HK-2 (cell line): Measurements from ENCODE around the gene EEA1.
"Not testable (repeated sequence)": the region's sequence is repeated elsewhere in the genome, so short reads cannot be mapped to it uniquely, and the experiment has no call there.

Experiments
- DNase-seq: peaks from one replicate; pipeline ENCODE4 v3.0.0-alpha.2; 2018; ENCODE audit not compliant: unreplicated experiment

EEA1 gene

GRCh38 chr12:92802906-92803305 is 126.2 kb downstream of the EEA1 start:
- DNase-seq: no peak

GRCh38 chr12:92796650-92797049 is 132.4 kb downstream of the EEA1 start:
- no peak for DNase-seq

- DNase-seq: no peak
Observed at GRCh38 chr12:92794814-92795213, 134.3 kb downstream of the EEA1 start.

GRCh38 chr12:92794356-92794755 is 134.7 kb downstream of the EEA1 start:
- DNase-seq: not testable (repeated sequence)

GRCh38 chr12:92786045-92786444 is 143.1 kb downstream of the EEA1 start:
- no peak for DNase-seq

- no peak for DNase-seq
Observed at GRCh38 chr12:92785563-92785950, 143.5 kb downstream of the EEA1 start.

GRCh38 chr12:92784797-92785562 is 144.1 kb downstream of the EEA1 start:
- peak; percentile 13 for DNase-seq

GRCh38 chr12:92784356-92784755 is 144.7 kb downstream of the EEA1 start:
- DNase-seq: no peak

- no peak for DNase-seq
Observed at GRCh38 chr12:92779902-92780301, 149.2 kb downstream of the EEA1 start.

- no peak for DNase-seq
Observed at GRCh38 chr12:92778525-92778924, 150.6 kb downstream of the EEA1 start.

- no peak for DNase-seq
Observed at GRCh38 chr12:92775416-92775815, 153.7 kb downstream of the EEA1 start.

GRCh38 chr12:92771001-92771400 is 158.1 kb downstream of the EEA1 start:
- DNase-seq: no peak

GRCh38 chr12:92769124-92769901 is 159.8 kb downstream of the EEA1 start:
- DNase-seq: no peak

GRCh38 chr12:92765871-92766270 is 163.2 kb downstream of the EEA1 start:
- no peak for DNase-seq

- DNase-seq: no peak
Observed at GRCh38 chr12:92764831-92765230, 164.3 kb downstream of the EEA1 start.

- no peak for DNase-seq
Observed at GRCh38 chr12:92762773-92763172, 166.3 kb downstream of the EEA1 start.

- peak; percentile 42 for DNase-seq
Observed at GRCh38 chr12:92759634-92760268, 169.3 kb downstream of the EEA1 start.

- no peak for DNase-seq
Observed at GRCh38 chr12:92757597-92758121, 171.4 kb downstream of the EEA1 start.

- DNase-seq: no peak
Observed at GRCh38 chr12:92756898-92757596, 172.0 kb downstream of the EEA1 start.

- DNase-seq: no peak
Observed at GRCh38 chr12:92753976-92754885, 174.9 kb downstream of the EEA1 start.

- not testable (repeated sequence) for DNase-seq
Observed at GRCh38 chr12:92749691-92750090, 179.4 kb downstream of the EEA1 start.
